GF-D8 (cell line): ENCODE measurements around the gene TUBGCP2.

Experiments used
- DNase-seq: peaks from one replicate; lab custom pipeline; 2025; lab: John Stamatoyannopoulos, UW

TUBGCP2 gene

GRCh38 chr10:133341983-133342382, 33.3 kb upstream of the TUBGCP2 start:
- DNase-seq: no peak

GRCh38 chr10:133339708-133340380, 31.2 kb upstream of the TUBGCP2 start:
- DNase-seq: no peak

GRCh38 chr10:133338080-133339071, 29.7 kb upstream of the TUBGCP2 start:
- no peak for DNase-seq

- no peak for DNase-seq
These were observed 28.7 kb upstream of the TUBGCP2 start for GRCh38 chr10:133337370-133337725.

- DNase-seq: peak; percentile 37
These were observed 28.1 kb upstream of the TUBGCP2 start, which contains the start of gene CALY for GRCh38 chr10:133336577-133337369. CALY (minus strand) TSS chr10:133336896; CDS start chr10:133328989, 7,907 bp downstream.

GRCh38 chr10:133336118-133336576, 27.5 kb upstream of the TUBGCP2 start:
- DNase-seq: no peak

- no peak for DNase-seq
These were observed 26.8 kb upstream of the TUBGCP2 start for GRCh38 chr10:133335246-133336117.

GRCh38 chr10:133334503-133335245, 26.0 kb upstream of the TUBGCP2 start:
- no peak for DNase-seq

GRCh38 chr10:133332936-133333699, 24.4 kb upstream of the TUBGCP2 start:
- no peak for DNase-seq

- DNase-seq: peak; percentile 47
These were observed 21.0 kb upstream of the TUBGCP2 start for GRCh38 chr10:133329491-133330202.

GRCh38 chr10:133328358-133329343, 20.0 kb upstream of the TUBGCP2 start:
- no peak for DNase-seq

- no peak for DNase-seq
These were observed 19.1 kb upstream of the TUBGCP2 start for GRCh38 chr10:133327651-133328357.

- DNase-seq: no peak
These were observed 18.3 kb upstream of the TUBGCP2 start for GRCh38 chr10:133326745-133327650.

GRCh38 chr10:133326223-133326551, 17.5 kb upstream of the TUBGCP2 start:
- DNase-seq: no peak

- no peak for DNase-seq
These were observed 17.0 kb upstream of the TUBGCP2 start for GRCh38 chr10:133325440-133326222.
